ENCODE results near the gene ARRDC5.
"Not testable (repeated sequence)": the region's sequence is repeated elsewhere in the genome, so short reads cannot be mapped to it uniquely, and the experiment has no call there.

The ARRDC5 gene

DNA sequence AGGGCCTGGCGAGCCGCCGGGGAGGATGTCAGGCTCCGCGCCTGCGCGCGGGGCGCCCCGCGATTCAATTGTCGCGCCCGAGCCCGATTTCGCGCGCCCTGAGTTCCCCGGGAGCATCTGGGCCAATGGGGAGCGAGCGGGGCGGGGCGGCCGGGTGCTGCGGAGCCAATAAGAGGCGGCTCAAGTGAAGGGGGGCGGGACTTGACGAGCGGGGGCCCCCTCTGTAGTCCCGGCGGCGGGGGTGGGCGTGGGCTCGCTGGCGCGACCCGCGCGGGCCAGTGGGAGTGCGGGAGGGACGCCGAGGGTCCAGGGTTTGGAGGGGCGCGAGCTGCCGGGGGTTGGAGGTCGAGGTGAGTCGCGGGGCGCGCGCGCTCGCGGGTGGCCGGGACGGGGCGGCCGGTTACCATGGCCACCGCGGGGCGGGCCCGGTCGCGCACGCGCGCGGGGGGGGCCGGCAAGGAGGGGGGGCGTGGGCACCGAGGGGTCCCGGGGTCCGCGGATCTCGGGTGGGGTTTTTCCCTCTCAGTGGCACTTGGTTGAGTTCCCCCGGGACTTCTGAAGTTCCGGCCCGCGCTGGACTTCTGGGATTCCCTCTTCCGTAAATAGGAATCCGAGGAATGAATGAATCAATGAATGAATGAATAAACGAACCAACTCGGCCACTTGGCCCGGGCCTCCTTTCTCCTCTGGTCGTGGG is 7.3 kb upstream of the ARRDC5 start:
- no peak overlapping the region for H3K9ac ChIP-seq (ENCODE audit: low read length in 2 of 2)
- H3K9me3 ChIP-seq (ENCODE audit: control insufficient read depth in 2 of 2, low read length in 2 of 2): no peaks in the 10 kb centered on the region
- peaks cover 28% of the 10 kb centered on the region for H3K4me1 ChIP-seq (ENCODE audit: control insufficient read depth, insufficient read depth, low read length)
- H3K27me3 ChIP-seq (ENCODE audit: control insufficient read depth in 1 of 2, insufficient read depth in 2 of 2, low read length in 2 of 2): peaks cover 9 to 18% of the 10 kb centered on the region in 2 donors
- no peaks in the 10 kb centered on the region for H3K36me3 ChIP-seq (ENCODE audit: control insufficient read depth in 2 of 2, insufficient read depth in 2 of 2, low read length in 2 of 2)
- no peak overlapping the region for H3K27ac ChIP-seq (ENCODE audit: low read length)
- peak overlapping the region; percentile 52 to 70 for H3K4me3 ChIP-seq (ENCODE audit: low read length in 2 of 2)

DNA sequence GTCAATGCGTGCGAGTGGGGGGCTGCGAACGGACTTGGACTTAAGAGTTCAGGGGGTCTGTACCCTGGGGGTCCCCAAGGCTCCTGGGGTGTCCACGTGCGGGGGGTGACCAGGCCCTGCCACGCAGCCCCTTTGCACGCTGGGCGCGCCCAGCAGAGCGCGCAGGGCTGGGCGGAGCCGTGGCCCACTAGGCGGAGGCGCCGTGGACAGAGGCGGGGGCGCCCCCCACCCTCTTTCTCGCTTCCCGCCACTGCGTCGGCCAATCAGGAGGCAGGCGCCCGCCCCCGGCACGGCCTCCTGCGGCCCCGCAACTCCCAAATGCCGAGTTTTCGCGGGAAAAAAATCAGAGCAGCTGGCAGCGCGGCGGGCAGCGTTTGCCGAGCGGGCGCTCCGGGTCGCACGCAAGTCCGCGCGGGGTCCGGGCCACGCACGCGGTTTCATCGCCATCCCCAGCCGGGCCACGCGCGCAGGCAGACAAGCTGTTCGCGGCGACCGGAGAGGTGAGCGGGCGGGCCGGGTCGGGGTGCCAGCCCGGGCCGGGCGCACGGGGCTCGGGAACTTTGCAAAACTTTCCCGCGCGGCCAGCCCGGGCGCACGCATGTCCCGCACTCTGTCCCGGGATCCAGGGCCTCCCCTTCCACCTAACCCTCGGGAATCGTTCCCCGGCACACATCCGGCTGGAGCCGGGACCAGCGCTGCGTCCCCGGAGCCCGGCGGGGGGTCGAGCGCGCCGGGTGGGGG is 6.6 kb upstream of the ARRDC5 start, which contains the start of gene UHRF1:
Gene UHRF1 (plus strand): TSS at position 346 of the 741 bp plus-strand sequence. CDS start 1,385 bp downstream, outside the sequence.
- Histone ChIP-seq H3K4me1 (ENCODE audit: control insufficient read depth, insufficient read depth, low read length) (peaks cover 28% of the 10 kb centered on the region), H3K9ac (ENCODE audit: low read length in 2 of 2) (no peak within 1 kb of the TSS), H3K4me3 (ENCODE audit: low read length in 2 of 2) (peak within 1 kb of the TSS; percentile 52 to 70), H3K27me3 (ENCODE audit: control insufficient read depth in 1 of 2, insufficient read depth in 2 of 2, low read length in 2 of 2) (peaks cover 9 to 18% of the 10 kb centered on the region in 2 donors), H3K27ac (ENCODE audit: low read length) (no peak within 1 kb of the TSS), H3K36me3 (ENCODE audit: control insufficient read depth in 2 of 2, insufficient read depth in 2 of 2, low read length in 2 of 2) (no peaks in the 10 kb centered on the region), H3K9me3 (ENCODE audit: control insufficient read depth in 2 of 2, low read length in 2 of 2) (no peaks in the 10 kb centered on the region)

DNA sequence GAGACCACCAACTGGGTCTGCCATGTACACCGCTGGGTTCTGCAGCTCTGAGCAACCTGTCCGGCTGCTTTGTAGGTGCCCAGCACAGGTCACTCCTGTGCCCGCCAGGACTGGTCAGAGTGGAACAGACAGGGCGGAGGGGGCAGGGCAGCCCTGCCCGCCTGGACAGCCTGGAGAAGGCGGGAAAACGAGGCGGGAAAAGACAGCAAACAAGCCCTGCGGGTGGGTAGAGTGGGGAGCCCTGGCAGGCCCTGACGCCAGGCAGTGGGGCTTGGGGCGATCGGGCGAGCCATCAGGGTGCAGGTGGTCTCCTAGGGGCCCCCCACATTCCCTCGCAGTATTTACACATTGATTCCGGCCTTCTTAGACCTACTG is 6.1 kb upstream of the ARRDC5 start:
- peaks cover 9 to 18% of the 10 kb centered on the region in 2 donors for H3K27me3 ChIP-seq (ENCODE audit: control insufficient read depth in 1 of 2, insufficient read depth in 2 of 2, low read length in 2 of 2)
- no peak overlapping the region for H3K27ac ChIP-seq (ENCODE audit: low read length)
- no peaks in the 10 kb centered on the region for H3K36me3 ChIP-seq (ENCODE audit: control insufficient read depth in 2 of 2, insufficient read depth in 2 of 2, low read length in 2 of 2)
- peaks cover 28% of the 10 kb centered on the region for H3K4me1 ChIP-seq (ENCODE audit: control insufficient read depth, insufficient read depth, low read length)
- H3K4me3 ChIP-seq (ENCODE audit: low read length in 2 of 2): peak overlapping the region in 1 of 2 donors; percentile 15
- no peak overlapping the region for H3K9ac ChIP-seq (ENCODE audit: low read length in 2 of 2)
- no peaks in the 10 kb centered on the region for H3K9me3 ChIP-seq (ENCODE audit: control insufficient read depth in 2 of 2, low read length in 2 of 2)

DNA sequence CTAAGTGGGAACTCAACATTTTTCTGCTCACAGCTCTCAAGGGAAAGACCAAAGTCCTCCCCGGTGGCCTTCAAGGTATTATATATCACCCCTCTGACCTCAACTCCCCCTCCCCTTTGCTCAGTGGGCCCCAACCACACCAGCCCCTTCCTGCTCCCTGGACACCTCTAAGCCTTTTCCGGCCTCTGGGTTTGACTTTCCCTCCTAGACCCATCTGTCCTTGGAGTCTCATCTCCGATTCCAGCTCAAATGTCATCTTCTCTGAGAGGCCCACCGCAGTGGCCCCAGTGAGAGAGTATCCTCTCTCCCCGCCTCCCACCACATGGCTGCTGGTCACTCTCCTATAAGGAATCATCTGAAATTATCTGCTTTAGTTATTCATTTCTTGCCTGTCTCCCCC is 5.7 kb upstream of the ARRDC5 start:
- H3K4me1 ChIP-seq (ENCODE audit: control insufficient read depth, insufficient read depth, low read length): peaks cover 28% of the 10 kb centered on the region
- H3K27ac ChIP-seq (ENCODE audit: low read length): no peak overlapping the region
- peaks cover 9 to 18% of the 10 kb centered on the region in 2 donors for H3K27me3 ChIP-seq (ENCODE audit: control insufficient read depth in 1 of 2, insufficient read depth in 2 of 2, low read length in 2 of 2)
- no peak overlapping the region for H3K4me3 ChIP-seq (ENCODE audit: low read length in 2 of 2)
- no peaks in the 10 kb centered on the region for H3K36me3 ChIP-seq (ENCODE audit: control insufficient read depth in 2 of 2, insufficient read depth in 2 of 2, low read length in 2 of 2)
- no peak overlapping the region for H3K9ac ChIP-seq (ENCODE audit: low read length in 2 of 2)
- no peaks in the 10 kb centered on the region for H3K9me3 ChIP-seq (ENCODE audit: control insufficient read depth in 2 of 2, low read length in 2 of 2)

DNA sequence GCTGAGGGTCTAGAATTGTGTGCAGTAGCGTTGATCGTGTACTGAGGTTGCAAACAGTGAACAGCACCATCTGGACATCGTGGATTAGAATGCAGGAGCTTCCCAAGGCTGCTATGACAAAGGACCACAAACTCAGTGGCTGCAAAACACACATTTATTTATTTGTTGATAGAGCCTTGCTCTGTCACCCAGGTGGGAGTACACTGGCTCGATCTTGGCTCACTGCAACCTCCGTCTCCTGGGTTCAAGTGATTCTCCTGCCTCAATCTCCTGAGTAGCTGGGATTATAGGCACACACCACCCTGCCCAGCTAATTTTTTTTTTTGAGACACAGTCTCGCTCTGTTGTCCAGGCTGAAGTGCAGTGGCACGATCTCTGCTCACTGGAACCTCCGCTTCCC is 4.3 kb upstream of the ARRDC5 start:
- H3K27ac ChIP-seq (ENCODE audit: low read length): no peak overlapping the region
- no peaks in the 10 kb centered on the region for H3K36me3 ChIP-seq (ENCODE audit: control insufficient read depth in 2 of 2, insufficient read depth in 2 of 2, low read length in 2 of 2)
- H3K4me3 ChIP-seq (ENCODE audit: low read length in 2 of 2): no peak overlapping the region
- H3K9ac ChIP-seq (ENCODE audit: low read length in 2 of 2): no peak overlapping the region
- no peaks in the 10 kb centered on the region for H3K9me3 ChIP-seq (ENCODE audit: control insufficient read depth in 2 of 2, low read length in 2 of 2)
- peaks cover 26% of the 10 kb centered on the region for H3K4me1 ChIP-seq (ENCODE audit: control insufficient read depth, insufficient read depth, low read length)
- H3K27me3 ChIP-seq (ENCODE audit: control insufficient read depth in 1 of 2, insufficient read depth in 2 of 2, low read length in 2 of 2): peaks cover 9 to 18% of the 10 kb centered on the region in 2 donors

DNA sequence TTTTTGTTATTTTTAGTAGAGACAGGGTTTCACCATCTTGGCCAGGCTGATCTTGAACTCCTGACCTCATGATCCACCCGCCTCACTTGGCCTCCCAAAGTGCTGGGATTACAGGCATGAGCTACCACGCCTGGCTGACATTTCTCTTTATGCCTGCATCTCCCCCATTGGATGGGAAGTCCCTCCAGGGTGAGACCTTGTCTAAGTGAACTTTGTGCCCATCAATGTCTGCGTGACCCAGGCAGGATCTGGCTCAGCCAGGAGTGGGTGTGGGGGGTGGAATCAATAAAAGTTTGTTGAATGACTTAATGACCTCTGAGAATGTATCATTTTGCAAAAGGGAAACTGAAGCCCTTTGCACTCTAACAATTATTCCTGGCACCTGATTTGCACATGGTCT is 1.8 kb upstream of the ARRDC5 start:
- Histone ChIP-seq H3K4me1 (ENCODE audit: control insufficient read depth, insufficient read depth, low read length) (peaks cover 6% of the 10 kb centered on the region), H3K36me3 (ENCODE audit: control insufficient read depth in 2 of 2, insufficient read depth in 2 of 2, low read length in 2 of 2) (no peaks in the 10 kb centered on the region), H3K9me3 (ENCODE audit: control insufficient read depth in 2 of 2, low read length in 2 of 2) (no peaks in the 10 kb centered on the region), H3K27ac (ENCODE audit: low read length) (no peak overlapping the region), H3K9ac (ENCODE audit: low read length in 2 of 2) (no peak overlapping the region), H3K27me3 (ENCODE audit: control insufficient read depth in 1 of 2, insufficient read depth in 2 of 2, low read length in 2 of 2) (peaks cover 9 to 16% of the 10 kb centered on the region in 2 donors), H3K4me3 (ENCODE audit: low read length in 2 of 2) (no peak overlapping the region)

DNA sequence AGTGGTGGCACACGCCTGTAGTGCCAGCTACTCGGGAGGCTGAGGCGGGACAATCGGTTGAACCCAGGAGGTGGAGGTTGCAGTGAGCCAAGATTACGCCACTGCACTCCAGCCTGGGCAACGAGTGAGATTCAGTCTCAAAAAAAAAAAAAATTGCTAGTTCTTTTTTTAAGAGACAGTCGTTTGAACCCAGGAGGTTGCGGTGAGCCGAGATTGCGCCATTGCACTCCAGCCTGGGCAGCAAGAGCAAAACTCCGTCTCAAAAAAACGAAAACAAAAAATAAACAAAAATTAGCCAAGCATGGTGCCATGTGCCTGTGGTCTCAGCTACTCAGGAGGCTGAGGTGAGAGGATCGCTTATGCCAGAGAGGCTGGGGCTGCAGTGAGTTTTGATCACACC is 1.8 kb downstream of the ARRDC5 start:
- not testable (repeated sequence) for H3K4me3 ChIP-seq (ENCODE audit: low read length in 2 of 2); H3K27ac ChIP-seq (ENCODE audit: low read length); H3K4me1 ChIP-seq (ENCODE audit: control insufficient read depth, insufficient read depth, low read length); H3K9ac ChIP-seq (ENCODE audit: low read length in 2 of 2); H3K27me3 ChIP-seq (ENCODE audit: control insufficient read depth in 1 of 2, insufficient read depth in 2 of 2, low read length in 2 of 2); H3K36me3 ChIP-seq (ENCODE audit: control insufficient read depth in 2 of 2, insufficient read depth in 2 of 2, low read length in 2 of 2); H3K9me3 ChIP-seq (ENCODE audit: control insufficient read depth in 2 of 2, low read length in 2 of 2)

DNA sequence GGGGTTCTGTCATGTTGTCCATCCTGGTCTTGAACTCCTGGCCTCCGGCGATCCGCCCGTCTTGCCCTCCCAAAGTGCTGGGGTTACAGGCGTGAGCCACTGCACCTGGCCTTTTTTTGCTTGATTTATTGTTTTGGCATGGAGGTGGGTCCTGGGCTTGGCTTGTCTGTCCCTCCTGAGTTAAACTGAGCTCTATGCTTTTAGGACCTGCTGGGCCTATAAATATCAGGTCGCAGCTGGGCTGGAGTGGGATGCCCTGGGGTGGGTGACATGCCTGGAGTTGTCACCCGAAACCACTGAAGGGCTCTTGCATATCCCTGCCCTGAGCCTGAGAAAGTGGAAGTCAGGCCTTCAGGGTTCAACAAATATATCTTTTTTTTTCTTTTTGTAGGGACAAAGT is 5.5 kb downstream of the ARRDC5 start:
- H3K36me3 ChIP-seq (ENCODE audit: control insufficient read depth in 2 of 2, insufficient read depth in 2 of 2, low read length in 2 of 2): no peaks in the 10 kb centered on the region
- no peak overlapping the region for H3K27ac ChIP-seq (ENCODE audit: low read length)
- H3K4me3 ChIP-seq (ENCODE audit: low read length in 2 of 2): no peak overlapping the region
- H3K27me3 ChIP-seq (ENCODE audit: control insufficient read depth in 1 of 2, insufficient read depth in 2 of 2, low read length in 2 of 2): no peaks in the 10 kb centered on the region
- no peak overlapping the region for H3K9ac ChIP-seq (ENCODE audit: low read length in 2 of 2)
- H3K4me1 ChIP-seq (ENCODE audit: control insufficient read depth, insufficient read depth, low read length): no peaks in the 10 kb centered on the region
- no peaks in the 10 kb centered on the region for H3K9me3 ChIP-seq (ENCODE audit: control insufficient read depth in 2 of 2, low read length in 2 of 2)

DNA sequence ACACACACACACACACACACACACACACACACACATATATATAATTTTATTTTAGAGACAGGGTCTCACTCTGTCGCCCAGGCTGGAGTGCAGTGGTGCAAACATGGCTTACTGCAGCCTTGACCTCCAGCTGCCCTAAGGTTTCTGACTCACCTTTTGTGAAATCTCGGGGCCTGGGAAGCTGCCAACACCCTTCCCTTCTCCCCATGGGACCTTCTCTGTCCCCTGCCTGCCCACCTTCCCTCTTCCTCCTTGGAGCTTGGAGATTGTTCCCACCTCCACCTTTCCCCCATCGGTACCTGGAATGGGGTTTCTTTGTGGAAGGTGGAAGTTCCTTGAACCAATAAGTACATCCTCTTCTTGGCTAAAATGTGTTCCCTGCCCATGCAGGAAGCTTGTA is 6.3 kb downstream of the ARRDC5 start:
- H3K4me3 ChIP-seq (ENCODE audit: low read length in 2 of 2): no peak overlapping the region
- no peaks in the 10 kb centered on the region for H3K4me1 ChIP-seq (ENCODE audit: control insufficient read depth, insufficient read depth, low read length)
- H3K27me3 ChIP-seq (ENCODE audit: control insufficient read depth in 1 of 2, insufficient read depth in 2 of 2, low read length in 2 of 2): peaks cover 0 to 1% of the 10 kb centered on the region in 2 donors
- H3K9ac ChIP-seq (ENCODE audit: low read length in 2 of 2): no peak overlapping the region
- H3K36me3 ChIP-seq (ENCODE audit: control insufficient read depth in 2 of 2, insufficient read depth in 2 of 2, low read length in 2 of 2): no peaks in the 10 kb centered on the region
- no peak overlapping the region for H3K27ac ChIP-seq (ENCODE audit: low read length)
- H3K9me3 ChIP-seq (ENCODE audit: control insufficient read depth in 2 of 2, low read length in 2 of 2): no peaks in the 10 kb centered on the region

DNA sequence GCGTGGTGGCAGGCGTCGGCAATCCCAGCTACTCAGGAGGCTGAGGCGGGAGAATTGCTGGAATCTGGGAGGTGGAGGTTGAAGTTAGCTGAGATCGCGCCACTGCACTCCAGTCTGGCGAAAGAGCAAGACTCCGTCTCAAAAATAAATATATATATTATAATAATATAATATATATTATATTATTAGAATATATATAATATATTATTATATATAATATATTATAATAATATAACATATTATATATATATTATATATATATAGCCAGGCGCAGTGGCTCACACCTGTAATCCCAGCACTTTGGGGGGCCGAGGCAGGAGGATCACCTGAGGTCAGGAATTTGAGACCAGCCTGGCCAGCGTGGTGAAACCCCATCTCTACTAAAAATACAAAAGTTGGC is 9.7 kb downstream of the ARRDC5 start:
- not testable (repeated sequence) for H3K27me3 ChIP-seq (ENCODE audit: control insufficient read depth in 1 of 2, insufficient read depth in 2 of 2, low read length in 2 of 2); H3K9me3 ChIP-seq (ENCODE audit: control insufficient read depth in 2 of 2, low read length in 2 of 2); H3K27ac ChIP-seq (ENCODE audit: low read length); H3K4me3 ChIP-seq (ENCODE audit: low read length in 2 of 2); H3K9ac ChIP-seq (ENCODE audit: low read length in 2 of 2); H3K4me1 ChIP-seq (ENCODE audit: control insufficient read depth, insufficient read depth, low read length); H3K36me3 ChIP-seq (ENCODE audit: control insufficient read depth in 2 of 2, insufficient read depth in 2 of 2, low read length in 2 of 2)

DNA sequence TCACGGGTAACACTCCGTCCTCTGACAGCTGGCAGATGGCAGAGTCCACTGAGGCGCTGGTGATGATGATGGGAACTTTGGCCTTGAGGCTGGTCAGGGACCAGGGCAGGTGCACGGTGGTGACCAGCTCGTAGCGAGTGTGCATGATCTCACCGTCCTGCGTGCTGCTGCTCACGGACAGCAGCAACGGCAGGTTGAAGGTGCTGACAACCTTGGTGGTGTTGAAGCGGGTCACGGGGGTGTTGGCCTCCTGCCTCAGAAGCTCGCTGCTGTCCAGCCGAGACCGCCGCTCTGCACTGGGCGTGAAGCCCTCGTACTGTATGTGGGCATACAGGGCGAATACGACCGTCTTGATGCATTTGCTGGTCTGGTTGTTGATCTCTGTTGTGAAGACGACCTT is 11.6 kb downstream of the ARRDC5 start:
- H3K9ac ChIP-seq (ENCODE audit: low read length in 2 of 2): no peak overlapping the region
- H3K27ac ChIP-seq (ENCODE audit: low read length): no peak overlapping the region
- no peaks in the 10 kb centered on the region for H3K36me3 ChIP-seq (ENCODE audit: control insufficient read depth in 2 of 2, insufficient read depth in 2 of 2, low read length in 2 of 2)
- no peak overlapping the region for H3K4me3 ChIP-seq (ENCODE audit: low read length in 2 of 2)
- H3K4me1 ChIP-seq (ENCODE audit: control insufficient read depth, insufficient read depth, low read length): no peaks in the 10 kb centered on the region
- H3K27me3 ChIP-seq (ENCODE audit: control insufficient read depth in 1 of 2, insufficient read depth in 2 of 2, low read length in 2 of 2): peaks cover 4 to 6% of the 10 kb centered on the region in 2 donors
- no peaks in the 10 kb centered on the region for H3K9me3 ChIP-seq (ENCODE audit: control insufficient read depth in 2 of 2, low read length in 2 of 2)

All from stomach smooth muscle (tissue), 2 donors.